HepG2 (cell line): ENCODE measurements around the gene P3H3. TPM values are rescaled to one million over a fixed set of nuclear protein-coding genes. Genes with fewer than 3 reads are reported as not detected.

Experiments
- ARHGAP35 ChIP-seq: sonication (generic); formaldehyde crosslinking; IDR thresholded peaks from 2 replicates; pipeline ENCODE4 v1.9.0; 2022; ENCODE audit warnings: mild to moderate bottlenecking, inconsistent platforms, moderate library complexity, missing genetic modification reagents, borderline replicate concordance
- BCL6 ChIP-seq: IDR thresholded peaks from 2 replicates; pipeline ENCODE4 v1.6.1; 2016; ENCODE audit warnings: missing genetic modification reagents, missing compliant biosample characterization
- GABPA ChIP-seq, 2 experiments: IDR thresholded peaks; 2 replicates each; pipeline ENCODE4 v1.6.1; 2011 to 2016; ENCODE audit warnings: low read depth in 2 of 2, low read length in 1 of 2, missing biosample characterization in 1 of 2, missing genetic modification characterization in 1 of 2
- GRHL1 ChIP-seq: sonication (generic); formaldehyde crosslinking; conservative IDR thresholded peaks from 2 replicates; pipeline ENCODE4 v1.8.0; 2022; ENCODE audit warnings: missing genetic modification reagents
- HNF1B ChIP-seq: sonication (generic); formaldehyde crosslinking; IDR thresholded peaks from 2 replicates; pipeline ENCODE4 v1.5.1; 2020; ENCODE audit warnings: mild to moderate bottlenecking, moderate library complexity, missing genetic modification reagents
- MLXIP ChIP-seq: sonication (generic); formaldehyde crosslinking; IDR thresholded peaks from 2 replicates; pipeline ENCODE4 v1.9.0; 2021; ENCODE audit warnings: missing genetic modification reagents, borderline replicate concordance
- ZNF121 ChIP-seq: sonication (generic); formaldehyde crosslinking; IDR thresholded peaks from 2 replicates; pipeline ENCODE4 v1.5.0; 2020; ENCODE audit warnings: mild to moderate bottlenecking, missing genetic modification reagents
- ZNF550 ChIP-seq: sonication (generic); formaldehyde crosslinking; IDR thresholded peaks from 2 replicates; pipeline ENCODE4 v1.4.0; 2020; ENCODE audit warnings: mild to moderate bottlenecking, missing genetic modification reagents, borderline replicate concordance
- ZNF572 ChIP-seq: sonication (generic); formaldehyde crosslinking; IDR thresholded peaks from 2 replicates; pipeline ENCODE4 v1.5.1; 2020; ENCODE audit warnings: mild to moderate bottlenecking, missing genetic modification reagents
- ZNF691 ChIP-seq: sonication (generic); formaldehyde crosslinking; IDR thresholded peaks from 2 replicates; pipeline ENCODE4 v1.4.0; 2020; ENCODE audit warnings: missing genetic modification reagents, low read depth, mild to moderate bottlenecking, borderline replicate concordance
- ZNF800 ChIP-seq: sonication (generic); formaldehyde crosslinking; IDR thresholded peaks from 2 replicates; pipeline ENCODE4 v1.4.0; 2020; ENCODE audit warnings: missing genetic modification reagents
- ZNF879 ChIP-seq: sonication (generic); formaldehyde crosslinking; IDR thresholded peaks from 2 replicates; pipeline ENCODE4 v1.8.1; 2023; ENCODE audit warnings: missing genetic modification reagents
- polyA plus RNA-seq, 8 experiments: library from polyadenylated mRNA; depleted of rRNA in 3 of 8; stranded (reverse) in 7 of 8; unstranded in 1 of 8; fragments of >200 nt; fragmentation: Illumina TruSeq in 4 of 8; extraction: Trizol in 4 of 8; gene quantifications; 2 replicates each; pipeline versions ENCODE4 v1.2.1 to v1.2.3, GENCODE V29; 2011 to 2016; ENCODE audit warnings: low read depth in 4 of 8, missing spikeins in 1 of 8, mixed read lengths in 1 of 8; ENCODE audit not compliant: insufficient read depth in 1 of 8
- total RNA-seq, 5 experiments: library from RNA; depleted of rRNA; stranded (reverse); fragments of >200 nt; fragmentation: Illumina TruSeq; extraction: Trizol; gene quantifications; 2 replicates each; pipeline ENCODE4 v1.2.3, GENCODE V29; 2016; ENCODE audit warnings: low read depth in 1 of 5
- TF ChIP-seq, protein P1 (sequence below): sonication (generic); formaldehyde crosslinking; IDR thresholded peaks from 2 replicates; pipeline ENCODE4 v1.4.0; 2020; ENCODE audit warnings: mild to moderate bottlenecking, missing genetic modification reagents
- TF ChIP-seq, protein P2 (sequence below): sonication (generic); formaldehyde crosslinking; IDR thresholded peaks from 2 replicates; pipeline ENCODE4 v1.4.0; 2020; ENCODE audit warnings: mild to moderate bottlenecking, missing genetic modification reagents

Gene P3H3
- total and polyA plus RNA-seq, 2 of the 13 experiments (the other 11 are each of a cell fraction or from before 2014, with no cell fraction given): 20.1 to 20.5 TPM

- peak; percentile 41; the same call in 1 of the 2 replicates for TF ChIP-seq MLXIP (CRISPR knock-in tag)
- no peak for TF ChIP-seq ZNF879 (CRISPR knock-in tag)
- TF ChIP-seq, protein P1, sequence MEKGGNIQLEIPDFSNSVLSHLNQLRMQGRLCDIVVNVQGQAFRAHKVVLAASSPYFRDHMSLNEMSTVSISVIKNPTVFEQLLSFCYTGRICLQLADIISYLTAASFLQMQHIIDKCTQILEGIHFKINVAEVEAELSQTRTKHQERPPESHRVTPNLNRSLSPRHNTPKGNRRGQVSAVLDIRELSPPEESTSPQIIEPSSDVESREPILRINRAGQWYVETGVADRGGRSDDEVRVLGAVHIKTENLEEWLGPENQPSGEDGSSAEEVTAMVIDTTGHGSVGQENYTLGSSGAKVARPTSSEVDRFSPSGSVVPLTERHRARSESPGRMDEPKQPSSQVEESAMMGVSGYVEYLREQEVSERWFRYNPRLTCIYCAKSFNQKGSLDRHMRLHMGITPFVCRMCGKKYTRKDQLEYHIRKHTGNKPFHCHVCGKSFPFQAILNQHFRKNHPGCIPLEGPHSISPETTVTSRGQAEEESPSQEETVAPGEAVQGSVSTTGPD (CRISPR knock-in tag): no peak
- no peak for TF ChIP-seq GABPA (IDR thresholded peaks at IDR 0.05; ENCODE audit: low read depth, low read length)
- peak; percentile 24; the same call in 1 of the 2 replicates for TF ChIP-seq GABPA (CRISPR knock-in tag; IDR thresholded peaks at IDR 0.05; ENCODE audit: low read depth)
- no peak; the same call in 1 of the 2 replicates for TF ChIP-seq ZNF550
- TF ChIP-seq ZNF572 (CRISPR knock-in tag): peak; percentile 57; the same call in 1 of the 2 replicates
- peak; percentile 78 for TF ChIP-seq ZNF691 (CRISPR knock-in tag)
- no peak; the same call in 1 of the 2 replicates for TF ChIP-seq ZNF121
- no peak for TF ChIP-seq GRHL1 (CRISPR knock-in tag)
- no peak; the same call in none of the 2 replicates for TF ChIP-seq BCL6
- TF ChIP-seq, protein P2, sequence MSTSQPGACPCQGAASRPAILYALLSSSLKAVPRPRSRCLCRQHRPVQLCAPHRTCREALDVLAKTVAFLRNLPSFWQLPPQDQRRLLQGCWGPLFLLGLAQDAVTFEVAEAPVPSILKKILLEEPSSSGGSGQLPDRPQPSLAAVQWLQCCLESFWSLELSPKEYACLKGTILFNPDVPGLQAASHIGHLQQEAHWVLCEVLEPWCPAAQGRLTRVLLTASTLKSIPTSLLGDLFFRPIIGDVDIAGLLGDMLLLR: peak; percentile 49; the same call in 1 of the 2 replicates
- TF ChIP-seq ZNF800 (CRISPR knock-in tag): 0 out of 2 replicates have a peak, but pooled peaks have one; percentile 45
- TF ChIP-seq ARHGAP35 (CRISPR knock-in tag): 0 out of 2 replicates have a peak, but pooled peaks have one; percentile 20
- TF ChIP-seq HNF1B (CRISPR knock-in tag): peak; percentile 71; the same call in 1 of the 2 replicates
These were observed 44.2 kb downstream of the P3H3 start (continued) for GRCh38 chr12:6872073-6873048.
